Measurements from ENCODE around the gene DCTN3.
"Not testable (repeated sequence)": the region's sequence is repeated elsewhere in the genome, so short reads cannot be mapped to it uniquely, and the experiment has no call there.

DCTN3 gene

DNA sequence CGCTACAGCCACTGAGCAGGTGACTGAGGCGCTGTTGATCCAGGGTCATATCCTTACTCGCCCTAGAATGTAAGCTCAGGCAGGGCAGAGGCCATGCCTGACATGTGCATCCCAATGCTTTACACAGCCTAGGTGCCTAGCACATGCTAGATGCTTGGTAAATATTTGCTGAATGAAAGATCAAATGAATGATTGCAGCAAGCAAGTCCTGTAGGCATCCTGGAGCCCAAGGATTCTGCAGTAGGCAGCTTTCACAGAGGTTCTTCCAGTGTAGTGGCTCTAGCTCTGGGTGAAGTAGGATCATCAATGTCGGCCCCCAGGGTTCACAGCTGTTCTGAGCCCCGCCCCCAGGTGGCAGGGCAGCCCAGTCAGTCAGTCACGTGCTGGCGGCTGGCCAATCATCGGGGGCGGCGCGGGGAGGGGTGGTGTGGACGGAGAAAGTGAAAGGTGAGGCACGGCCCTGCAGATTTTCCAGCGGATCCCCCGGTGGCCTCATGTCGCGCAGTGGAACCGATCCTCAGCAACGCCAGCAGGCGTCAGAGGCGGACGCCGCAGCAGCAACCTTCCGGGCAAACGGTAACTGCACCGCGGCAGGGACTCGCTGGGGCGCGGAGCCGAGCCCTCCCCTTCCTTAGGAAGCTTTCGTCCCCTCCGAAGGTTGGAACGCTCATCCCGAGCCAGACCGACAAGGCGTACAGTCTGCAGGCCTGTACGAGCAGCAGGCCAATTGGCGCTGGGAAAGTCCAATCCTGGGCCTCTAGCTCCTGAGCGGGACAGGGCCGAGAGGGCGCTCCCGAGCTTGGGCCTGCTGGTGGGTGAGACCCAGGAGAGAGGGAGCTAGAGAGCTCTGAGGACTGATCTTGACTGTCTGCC, 26.2 kb upstream of the DCTN3 start, which contains the start of gene GALT:
GALT (plus strand) TSS at position 465 of the 873 bp plus-strand sequence; CDS start at position 495, 30 bp downstream.
- DNase-seq (ENCODE audit: low spot score) = peak; percentile 90

DNA sequence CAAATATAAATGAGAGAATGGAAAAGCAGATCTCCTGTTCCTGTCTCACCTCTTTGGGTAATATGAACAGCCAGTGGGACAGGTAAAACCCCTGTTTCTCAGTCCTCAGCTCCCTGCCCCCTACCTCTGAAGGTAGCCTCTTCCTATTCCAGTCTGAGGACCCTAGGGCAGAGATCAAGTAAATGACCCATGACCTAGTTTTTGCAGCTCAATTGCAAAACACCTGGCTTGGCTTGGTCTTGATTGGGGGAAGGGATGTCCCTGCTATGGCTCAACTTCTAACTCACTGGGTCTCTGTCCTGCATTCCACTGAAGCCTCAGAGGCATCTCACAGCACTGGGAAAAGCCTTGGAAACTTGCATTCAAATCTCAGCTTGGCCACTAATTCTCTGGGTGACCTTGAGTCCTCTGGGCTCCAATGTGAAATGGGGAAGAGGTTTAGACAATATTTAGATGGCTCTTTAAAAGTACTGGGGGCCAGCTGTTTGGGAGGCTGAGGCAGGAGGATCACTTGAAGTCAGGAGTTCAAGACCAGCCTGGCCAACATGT, 24.5 kb upstream of the DCTN3 start:
- no peak for DNase-seq (ENCODE audit: low spot score)

DNA sequence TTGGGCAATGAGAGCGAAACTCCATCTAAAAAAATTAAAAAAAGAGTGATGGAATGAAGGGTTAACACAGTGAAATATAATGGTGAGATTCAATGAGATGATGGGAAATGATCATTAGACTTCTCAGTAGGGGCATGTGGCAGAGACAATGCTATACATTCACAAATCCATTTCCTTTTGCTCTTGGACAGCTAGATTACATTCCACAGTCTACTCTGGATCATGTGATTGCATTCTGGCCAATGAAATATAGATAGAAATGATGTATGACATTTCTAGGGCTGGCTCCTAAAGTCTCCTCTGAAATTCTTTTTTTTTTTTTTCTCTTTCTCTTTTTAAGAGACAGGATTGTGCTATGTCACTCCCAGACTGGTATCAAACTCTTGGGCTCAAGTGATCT, 22.4 kb upstream of the DCTN3 start:
- DNase-seq (ENCODE audit: low spot score) = no peak

GRCh38 chr9:34639322-34639721, 19.0 kb upstream of the DCTN3 start:
- DNase-seq (ENCODE audit: low spot score) = not testable (repeated sequence)

- DNase-seq (ENCODE audit: low spot score) = no peak
These were observed 17.8 kb upstream of the DCTN3 start for GRCh38 chr9:34638138-34638445.

DNA sequence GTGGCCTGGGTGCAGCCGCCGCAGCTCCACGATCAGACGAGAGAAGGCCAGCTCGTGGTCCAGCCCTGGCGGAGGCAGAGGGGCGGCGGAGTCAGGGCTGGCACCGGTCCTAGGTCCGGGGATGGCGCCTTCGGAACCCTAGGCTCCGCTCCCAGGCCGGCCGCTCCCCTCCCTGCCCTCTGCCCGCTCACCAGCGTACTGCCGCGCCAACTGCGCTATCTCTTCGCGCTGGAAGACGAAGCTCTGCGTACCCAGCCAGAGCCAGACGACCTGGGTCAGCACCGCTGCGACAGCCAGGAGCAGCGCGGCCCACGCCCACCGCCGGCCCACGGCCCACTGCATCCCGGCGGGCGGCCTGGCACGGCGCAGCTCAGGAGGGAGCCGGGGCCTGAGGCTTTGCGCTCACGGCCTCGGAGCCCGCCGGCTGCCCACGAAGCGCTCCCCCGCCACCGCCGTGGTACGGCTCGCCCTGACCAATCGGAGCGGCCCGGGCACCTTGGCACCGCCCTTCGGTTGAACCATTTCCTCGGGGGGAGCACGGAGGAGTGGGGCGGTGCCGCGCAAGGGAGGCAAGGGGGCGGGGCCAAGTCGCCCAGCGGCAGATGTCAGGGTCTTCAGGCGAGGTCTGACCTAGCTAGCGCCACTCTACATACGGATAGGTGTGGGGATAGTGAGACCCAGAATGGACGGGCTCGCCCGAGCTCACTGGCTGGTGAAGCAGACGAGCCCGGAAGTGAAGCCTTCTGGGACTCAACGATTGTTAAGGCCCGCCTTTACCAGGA, 17.3 kb upstream of the DCTN3 start, which contains the start of gene SIGMAR1:
SIGMAR1 (minus strand) TSS at position 432 of the 782 bp plus-strand sequence; CDS start at position 342, 90 bp downstream.
- peak; percentile 96 for DNase-seq (ENCODE audit: low spot score)

DNA sequence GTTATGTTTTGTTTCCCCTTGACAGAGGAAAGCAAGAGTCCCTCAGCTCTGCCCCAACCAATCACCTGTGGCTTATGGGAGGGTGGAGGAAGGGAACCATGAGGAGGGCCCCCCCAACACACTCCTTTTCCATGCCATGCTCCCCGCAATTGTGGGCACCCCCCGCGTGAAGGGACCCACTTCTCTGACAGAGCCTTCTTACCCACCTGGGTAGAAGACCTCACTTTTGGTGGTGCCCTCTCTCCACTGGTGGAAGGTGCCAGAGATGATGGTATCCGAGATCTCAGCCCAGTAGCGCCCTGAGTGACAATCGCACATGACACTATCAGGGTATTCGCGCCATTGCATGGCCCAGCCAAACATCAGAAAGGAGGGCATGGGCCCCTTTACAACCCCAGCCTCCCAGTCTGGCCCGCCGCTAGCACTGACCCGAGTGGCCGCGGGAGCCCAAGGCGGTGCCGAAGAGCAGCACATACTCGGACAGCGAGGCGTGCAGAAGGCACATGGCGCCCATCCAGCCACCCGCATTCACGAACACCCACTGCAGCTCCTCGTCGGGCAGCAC, 16.6 kb upstream of the DCTN3 start:
- DNase-seq (ENCODE audit: low spot score) = no peak

GRCh38 chr9:34635556-34635955, 15.3 kb upstream of the DCTN3 start:
- no peak for DNase-seq (ENCODE audit: low spot score)

DNA sequence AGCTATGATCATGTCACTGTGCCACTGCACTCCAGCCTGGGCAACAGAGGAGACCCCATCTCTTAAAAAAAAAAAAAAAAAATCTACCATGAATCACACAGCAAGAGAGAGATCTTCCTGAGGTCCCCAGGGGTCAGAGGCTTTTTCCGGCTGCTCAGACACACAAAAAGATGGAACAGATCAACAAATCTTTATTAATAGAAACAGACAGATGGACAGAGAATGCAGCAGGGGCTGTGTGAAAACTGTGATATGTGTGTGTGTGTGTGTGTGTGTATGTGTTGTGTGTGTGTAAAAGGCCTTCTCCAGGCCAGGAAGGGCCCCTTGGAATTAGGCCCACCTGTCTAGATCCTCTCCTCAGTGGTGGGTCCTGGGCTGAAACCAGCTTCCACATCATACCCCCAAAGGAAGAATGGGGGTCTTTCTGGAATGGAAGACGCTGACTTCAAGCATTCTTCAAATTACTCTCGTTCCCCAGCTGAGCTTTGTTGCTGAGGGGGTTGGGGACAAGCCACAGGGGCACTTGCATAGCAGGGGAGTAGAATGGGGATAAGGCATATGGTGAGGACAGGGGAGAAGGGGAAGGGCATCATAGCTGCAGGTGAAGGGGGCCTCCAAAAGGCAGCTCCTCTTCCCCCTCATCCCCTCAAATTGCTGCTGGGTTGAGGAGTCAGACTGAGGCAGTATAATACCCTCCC, 14.4 kb upstream of the DCTN3 start:
- no peak for DNase-seq (ENCODE audit: low spot score)

DNA sequence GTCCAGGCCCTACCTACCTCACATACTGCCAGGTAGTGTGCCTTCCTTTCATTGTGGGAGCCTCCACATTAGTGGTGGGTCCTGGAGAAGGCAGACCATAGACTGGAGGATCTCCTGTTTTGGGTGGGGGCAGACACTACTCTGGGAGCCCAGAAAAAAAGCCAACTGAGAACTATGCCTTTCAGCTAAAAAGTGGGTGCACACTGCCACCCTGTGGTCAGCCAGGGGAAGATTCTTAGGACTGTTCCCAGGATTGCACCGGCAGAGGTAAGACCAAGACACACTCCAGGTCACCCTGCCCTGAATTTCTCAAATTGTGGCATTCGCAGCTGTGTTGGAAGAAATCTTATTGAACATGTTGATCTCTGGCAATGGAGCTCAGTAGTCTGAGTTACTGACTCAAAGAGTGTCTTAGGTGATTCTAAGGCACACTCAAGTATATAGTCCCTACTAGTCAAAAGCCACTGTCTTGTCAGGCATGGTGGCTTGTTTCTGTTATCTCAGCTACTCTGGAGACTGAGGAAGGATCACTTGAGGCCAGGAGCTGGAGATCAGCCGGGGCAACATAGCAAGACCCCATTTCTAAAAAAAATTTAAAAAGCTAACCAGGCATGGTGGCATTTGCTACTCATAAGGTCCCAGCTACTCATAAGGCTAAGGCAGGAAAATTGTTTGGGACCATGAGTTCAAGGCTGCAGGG, 13.7 kb upstream of the DCTN3 start:
- DNase-seq (ENCODE audit: low spot score) = peak; percentile 79

GRCh38 chr9:34633166-34633565, 12.9 kb upstream of the DCTN3 start:
- DNase-seq (ENCODE audit: low spot score) = no peak

DNA sequence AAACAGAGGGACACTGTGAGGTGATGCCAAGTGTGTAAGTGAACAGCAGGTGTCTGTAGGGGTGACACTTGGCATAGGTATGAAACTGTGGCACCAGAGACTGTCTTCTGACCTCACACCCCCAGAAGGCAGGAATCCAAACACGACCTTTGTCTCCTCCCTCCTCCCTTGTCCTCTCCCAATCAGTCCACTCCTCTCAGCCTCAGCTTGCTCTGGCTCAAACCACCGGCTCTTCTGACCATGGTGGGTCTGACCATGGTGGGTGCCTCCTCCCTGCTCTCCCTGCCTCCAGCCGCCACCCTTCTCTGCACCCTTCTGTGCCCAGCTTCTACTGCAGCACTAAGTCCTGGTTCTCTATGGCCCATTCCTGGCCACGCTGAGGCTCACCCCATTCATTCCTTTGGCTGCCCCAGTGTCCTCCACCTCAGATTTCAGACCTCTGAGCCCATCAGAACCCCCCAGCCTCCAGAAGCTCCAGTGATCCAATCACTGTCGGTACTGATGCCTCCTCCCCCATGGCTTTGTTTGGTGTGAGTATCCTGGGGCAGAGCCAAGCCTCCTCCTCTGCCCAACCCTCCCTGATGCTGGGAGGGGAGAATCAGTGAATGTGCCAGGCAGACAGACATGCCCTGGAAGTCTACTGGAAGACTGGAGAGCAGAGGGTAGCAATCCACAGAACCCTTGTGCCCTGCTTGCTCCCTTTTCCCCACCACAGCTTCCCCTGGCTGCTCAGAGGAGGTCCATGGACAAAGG, 10.3 kb upstream of the DCTN3 start:
- no peak for DNase-seq (ENCODE audit: low spot score)

GRCh38 chr9:34629491-34629808, 9.2 kb upstream of the DCTN3 start:
- no peak for DNase-seq (ENCODE audit: low spot score)

GRCh38 chr9:34628656-34629490, 8.6 kb upstream of the DCTN3 start, which contains the start of gene ARID3C:
TSS of gene ARID3C (minus strand) at chr9:34629066. CDS start at chr9:34628014, 1,052 bp downstream.
- peak; percentile 79 for DNase-seq (ENCODE audit: low spot score)

DNA sequence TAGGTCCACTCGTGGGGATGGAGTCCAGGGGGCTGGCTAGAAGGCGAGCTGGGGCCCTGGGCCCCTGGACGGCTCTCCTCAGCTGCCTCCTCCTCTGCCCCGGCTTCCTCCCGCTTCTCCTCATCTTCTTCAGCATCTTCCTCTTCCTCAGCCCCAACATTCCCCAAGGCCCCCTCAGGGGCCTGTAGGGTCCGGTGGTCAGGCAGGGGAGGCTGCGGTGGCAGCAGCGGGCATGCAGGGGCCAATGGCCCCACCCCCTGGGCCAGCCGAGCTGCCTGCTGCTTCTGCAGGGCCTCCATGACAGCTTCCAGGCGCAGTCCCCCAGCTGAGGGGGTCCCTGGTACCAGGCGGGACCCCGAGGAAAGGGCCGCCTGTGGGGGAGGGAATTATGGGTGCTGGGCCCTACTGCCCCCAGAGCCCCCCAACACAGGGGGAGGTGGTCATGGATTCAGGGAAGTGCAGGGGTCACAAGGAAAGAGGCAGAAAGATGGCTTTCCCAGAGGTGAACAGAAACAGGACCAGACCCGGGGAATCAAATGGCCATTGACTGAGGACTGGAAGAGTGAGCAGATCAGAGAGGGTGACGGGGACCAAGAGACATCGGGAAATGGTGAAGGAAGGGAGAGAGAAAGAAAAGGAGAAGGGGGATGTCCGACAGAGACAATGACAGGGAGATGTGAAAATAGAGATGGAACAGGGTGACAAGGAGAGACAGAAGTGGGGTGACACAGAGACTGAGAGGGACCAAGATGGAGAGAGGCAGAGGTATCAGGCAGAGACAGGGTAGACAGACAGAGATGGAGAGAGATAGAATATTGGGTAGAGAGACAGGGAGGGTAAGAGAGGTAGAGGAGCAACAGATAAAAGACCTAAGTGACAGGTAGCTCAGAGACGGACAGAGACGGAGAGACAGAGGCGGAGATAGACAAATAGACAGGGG, 7.7 kb upstream of the DCTN3 start:
- no peak for DNase-seq (ENCODE audit: low spot score)

DNA sequence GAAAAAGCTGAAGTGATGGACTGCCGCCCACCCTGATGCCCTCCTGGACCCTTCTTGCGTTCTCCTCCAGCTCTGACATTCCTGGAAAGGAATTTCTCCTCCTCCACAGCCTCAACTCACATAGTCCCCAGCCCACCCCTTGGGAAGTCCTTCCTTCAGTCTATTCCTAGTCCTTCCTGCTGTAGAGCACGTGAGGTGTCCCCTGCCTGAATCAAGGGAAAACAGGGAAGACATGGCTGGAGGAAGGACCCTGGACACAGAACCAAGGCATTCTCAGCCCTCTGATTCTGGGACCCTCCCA, 4.8 kb upstream of the DCTN3 start:
- DNase-seq (ENCODE audit: low spot score) = no peak

DNA sequence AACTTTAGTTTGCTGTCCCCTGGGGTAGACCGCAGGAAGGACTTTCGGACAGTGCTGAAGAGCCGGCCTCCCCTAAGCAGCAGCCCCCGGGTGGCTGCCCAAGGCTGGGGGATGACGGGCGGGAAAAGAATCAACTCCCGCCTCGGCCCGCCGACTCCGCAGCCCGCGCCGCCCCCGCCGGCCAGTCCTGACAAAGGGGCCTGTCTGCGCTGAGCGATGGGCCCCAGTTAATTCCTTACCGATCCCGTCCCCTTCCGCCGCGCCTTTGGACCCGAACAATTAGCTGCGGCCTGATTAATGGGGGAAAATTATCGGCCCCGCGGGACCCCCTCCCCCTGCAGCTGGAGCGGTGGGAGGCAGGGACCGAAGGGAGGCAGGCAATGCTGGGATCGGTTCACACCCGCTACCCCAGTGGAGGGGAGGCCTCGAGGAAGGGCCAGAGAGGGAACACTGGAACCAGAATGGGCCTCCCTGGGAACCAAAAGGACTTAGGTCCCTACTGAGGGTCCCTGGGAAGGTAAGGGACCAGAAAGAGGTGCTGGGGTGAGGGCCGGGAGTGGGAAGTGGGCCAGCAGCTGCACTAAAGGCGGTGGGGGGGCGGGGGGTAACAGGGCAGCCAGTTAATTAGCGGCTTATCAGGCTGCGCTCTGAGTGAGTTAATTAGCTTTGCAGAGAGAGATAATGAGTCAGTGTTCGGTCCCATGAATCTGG, 4.3 kb upstream of the DCTN3 start:
- no peak for DNase-seq (ENCODE audit: low spot score)
